ENCODE measurements around the gene SPINT2. TPM values are rescaled to one million over a fixed set of nuclear protein-coding genes. Genes with fewer than 3 reads are reported as not detected.

Gene SPINT2
- total and polyA plus RNA-seq, 5 experiments from 2014 or later: 49.6 to 162 (median 139) TPM

DNA sequence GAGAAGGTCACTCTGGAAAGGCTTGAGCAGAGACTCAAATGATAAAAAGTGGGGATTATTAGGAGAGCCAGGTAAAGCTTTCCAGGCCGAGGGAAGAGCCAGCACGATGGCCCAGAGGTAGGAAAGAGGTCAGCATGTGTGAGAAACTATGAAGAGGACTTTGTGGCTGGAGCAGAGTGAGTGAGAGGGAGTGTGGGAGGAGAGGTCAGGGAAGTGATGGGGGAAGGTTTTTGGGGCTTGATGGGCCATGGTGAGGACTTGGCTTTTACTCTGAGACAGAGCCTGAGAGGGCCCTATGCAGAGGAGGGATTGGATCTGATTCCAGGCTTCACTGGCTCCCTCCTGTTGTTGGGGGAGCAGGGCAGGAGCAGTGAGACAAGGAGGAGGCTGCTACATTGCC lies 76.6 kb downstream of the SPINT2 start:
- H3K27ac Mint-ChIP-seq: no peak overlapping the region
- POLR2A ChIA-PET: no interaction called here
- no peaks in the 10 kb centered on the region for H3K27me3 Mint-ChIP-seq
- DNase-seq: no peak
- H3K36me3 Mint-ChIP-seq: peaks cover 0 to under 1% (median 0%) of the 10 kb centered on the region in 3 donors
- no peak for ATAC-seq
- H3K4me3 Mint-ChIP-seq: no peak overlapping the region
- peaks cover 15 to 30% (median 22%) of the 10 kb centered on the region in 4 donors for H3K4me1 Mint-ChIP-seq
- H3K9me3 Mint-ChIP-seq: no peaks in the 10 kb centered on the region

Other genes starting within 250 kb of the SPINT2 start
- not detected for gene DPF1, start 40.4 kb upstream of the SPINT2 start, total RNA-seq
- not detected for gene DPF1, start 40.4 kb upstream of the SPINT2 start, polyA plus RNA-seq
- gene PPP1R14A, start 8.2 kb upstream of the SPINT2 start, total RNA-seq: 1 to 10 TPM in 1 of 2 experiments, under 1 TPM in 1; 0.94 to 1.2 TPM
- not detected for gene PPP1R14A, start 8.2 kb upstream of the SPINT2 start, polyA plus RNA-seq
- 1 to 10 TPM in 1 of 2 experiments, not detected in 1; 1.2 TPM for gene C19orf33, start 39.7 kb downstream of the SPINT2 start, total RNA-seq
- 1 to 10 TPM in 1 of 3 donors, not detected in 2; 1.1 TPM for gene C19orf33, start 39.7 kb downstream of the SPINT2 start, polyA plus RNA-seq
- 10 to 100 TPM; 33.7 to 36.4 TPM for gene YIF1B, start 51.4 kb downstream of the SPINT2 start, total RNA-seq
- gene YIF1B, start 51.4 kb downstream of the SPINT2 start, polyA plus RNA-seq: 10 to 100 TPM; 40.7 to 47.8 (median 44.9) TPM
- 1 to 10 TPM; 6.6 to 6.8 TPM for gene KCNK6, start 55.3 kb downstream of the SPINT2 start, total RNA-seq
- 1 to 10 TPM; 1.1 to 3.1 (median 1.2) TPM for gene KCNK6, start 55.3 kb downstream of the SPINT2 start, polyA plus RNA-seq
- 10 to 100 TPM; 23.5 to 24.5 TPM for gene CATSPERG, start 71.3 kb downstream of the SPINT2 start, total RNA-seq
- 1 to 10 TPM in 2 of 3 donors, under 1 TPM in 1; 0.76 to 6.6 (median 2.9) TPM for gene CATSPERG, start 71.3 kb downstream of the SPINT2 start, polyA plus RNA-seq
- 10 to 100 TPM; 73.8 to 80.7 TPM for gene PSMD8, start 110.0 kb downstream of the SPINT2 start, total RNA-seq
- 100 to 1,000 TPM; 137 to 139 (median 137) TPM for gene PSMD8, start 110.0 kb downstream of the SPINT2 start, polyA plus RNA-seq
- not detected for gene GGN, start 123.5 kb downstream of the SPINT2 start, total RNA-seq
- not detected for gene GGN, start 123.5 kb downstream of the SPINT2 start, polyA plus RNA-seq
- gene SPRED3, start 124.1 kb downstream of the SPINT2 start, total RNA-seq: 1 to 10 TPM; 1.8 to 2.6 TPM
- gene SPRED3, start 124.1 kb downstream of the SPINT2 start, polyA plus RNA-seq: under 1 TPM in 2 of 3 donors, not detected in 1; 0.02 to 0.16 TPM
- gene FAM98C, start 138.5 kb downstream of the SPINT2 start, total RNA-seq: 10 to 100 TPM; 39.6 to 45.0 TPM
- gene FAM98C, start 138.5 kb downstream of the SPINT2 start, polyA plus RNA-seq: 10 to 100 TPM; 12.6 to 15.5 (median 15.4) TPM
- not detected for gene RASGRP4, start 161.6 kb downstream of the SPINT2 start, total RNA-seq
- gene RASGRP4, start 161.6 kb downstream of the SPINT2 start, polyA plus RNA-seq: under 1 TPM in 1 of 3 donors, not detected in 2; 0.07 TPM
- 1 to 10 TPM in 1 of 2 experiments, under 1 TPM in 1; 0.93 to 1.3 TPM for gene RYR1, start 169.1 kb downstream of the SPINT2 start, total RNA-seq
- under 1 TPM in 1 of 3 donors, not detected in 2; 0.07 TPM for gene RYR1, start 169.1 kb downstream of the SPINT2 start, polyA plus RNA-seq

Data from naive thymus-derived CD8-positive, alpha-beta T cell (primary cell).